Cardiac muscle cell (in vitro differentiated cells and primary cell): ENCODE results near the gene JOSD1. TPM values are rescaled to one million over a fixed set of nuclear protein-coding genes. Genes with fewer than 3 reads are reported as not detected.

Experiments used
- DNase-seq, 2 donors: peaks; one replicate each; pipeline versions ENCODE4 v3.0.0 to v3.0.0-alpha.2; 2010 to 2017; ENCODE audit warnings: low read depth in 1 of 2, low spot score in 1 of 2
- H3K27ac ChIP-seq: fragments of 200-600 bp; sonication (generic); 2 replicates; pipeline ENCODE4 v1.5.1; 2016
- H3K27me3 ChIP-seq: fragments of 200-600 bp; sonication (generic); 2 replicates; pipeline ENCODE4 v1.6.0; 2016; ENCODE audit warnings: control low read depth
- H3K36me3 ChIP-seq: fragments of 200-600 bp; sonication (generic); 2 replicates; pipeline ENCODE4 v1.5.1; 2016; ENCODE audit warnings: control low read depth
- H3K4me1 ChIP-seq: fragments of 200-600 bp; sonication (generic); 2 replicates; pipeline ENCODE4 v1.8.1; 2017; ENCODE audit warnings: low read depth, mild to moderate bottlenecking, mixed run types
- H3K4me3 ChIP-seq: fragments of 200-600 bp; sonication (generic); 2 replicates; pipeline ENCODE4 v1.5.1; 2016; ENCODE audit warnings: mild to moderate bottlenecking
- H3K9me3 ChIP-seq: fragments of 200-600 bp; sonication (generic); 2 replicates; pipeline ENCODE4 v1.5.1; 2017; ENCODE audit warnings: low read depth, mild to moderate bottlenecking, control low read depth
- polyA plus RNA-seq: library from polyadenylated mRNA; unstranded; fragments of >200 nt; fragmentation: Nextera tagmentation; extraction: Ambion mirVana; gene quantifications from 2 replicates; pipeline ENCODE4 v1.2.1, GENCODE V29; 2016
- total RNA-seq: library from RNA; depleted of rRNA; stranded (reverse); fragments of >200 nt; gene quantifications from 2 replicates; pipeline ENCODE4 v1.2.3, GENCODE V29; 2016
- TF ChIP-seq, protein P1 (sequence below): IDR thresholded peaks from 2 replicates; pipeline ENCODE4 v1.5.1; 2012; ENCODE audit warnings: low read depth, mild to moderate bottlenecking, low read length

The JOSD1 gene
- total and polyA plus RNA-seq, 2 experiments from 2014 or later: 4.4 to 41.0 TPM

- H3K27me3 ChIP-seq: no peaks in the 10 kb centered on the region
- no peak for DNase-seq
- TF ChIP-seq, protein P1, sequence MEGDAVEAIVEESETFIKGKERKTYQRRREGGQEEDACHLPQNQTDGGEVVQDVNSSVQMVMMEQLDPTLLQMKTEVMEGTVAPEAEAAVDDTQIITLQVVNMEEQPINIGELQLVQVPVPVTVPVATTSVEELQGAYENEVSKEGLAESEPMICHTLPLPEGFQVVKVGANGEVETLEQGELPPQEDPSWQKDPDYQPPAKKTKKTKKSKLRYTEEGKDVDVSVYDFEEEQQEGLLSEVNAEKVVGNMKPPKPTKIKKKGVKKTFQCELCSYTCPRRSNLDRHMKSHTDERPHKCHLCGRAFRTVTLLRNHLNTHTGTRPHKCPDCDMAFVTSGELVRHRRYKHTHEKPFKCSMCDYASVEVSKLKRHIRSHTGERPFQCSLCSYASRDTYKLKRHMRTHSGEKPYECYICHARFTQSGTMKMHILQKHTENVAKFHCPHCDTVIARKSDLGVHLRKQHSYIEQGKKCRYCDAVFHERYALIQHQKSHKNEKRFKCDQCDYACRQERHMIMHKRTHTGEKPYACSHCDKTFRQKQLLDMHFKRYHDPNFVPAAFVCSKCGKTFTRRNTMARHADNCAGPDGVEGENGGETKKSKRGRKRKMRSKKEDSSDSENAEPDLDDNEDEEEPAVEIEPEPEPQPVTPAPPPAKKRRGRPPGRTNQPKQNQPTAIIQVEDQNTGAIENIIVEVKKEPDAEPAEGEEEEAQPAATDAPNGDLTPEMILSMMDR: no peak
- H3K36me3 ChIP-seq: no peaks in the 10 kb centered on the region
- H3K4me1 ChIP-seq: peaks cover 7% of the 10 kb centered on the region
- no peak overlapping the region for H3K27ac ChIP-seq
- H3K4me3 ChIP-seq: no peak overlapping the region
- H3K9me3 ChIP-seq: no peaks in the 10 kb centered on the region
These were observed 59.2 kb downstream of the JOSD1 start for GRCh38 chr22:38641476-38642040.

- Histone ChIP-seq H3K4me3 (no peak overlapping the region), H3K27ac (peak overlapping the region; percentile 68), H3K27me3 (no peaks in the 10 kb centered on the region), H3K9me3 (no peaks in the 10 kb centered on the region), H3K36me3 (no peaks in the 10 kb centered on the region), H3K4me1 (peaks cover 7% of the 10 kb centered on the region)
- peak; percentile 30 to 52 for DNase-seq
- TF ChIP-seq, protein P1: no peak
These were observed 62.0 kb downstream of the JOSD1 start for GRCh38 chr22:38638728-38639127.

GRCh38 chr22:38638216-38638615, 62.5 kb downstream of the JOSD1 start:
- Histone ChIP-seq H3K4me3 (no peak overlapping the region), H3K4me1 (peaks cover 7% of the 10 kb centered on the region), H3K27ac (peak overlapping the region; percentile 68), H3K27me3 (no peaks in the 10 kb centered on the region), H3K36me3 (no peaks in the 10 kb centered on the region), H3K9me3 (no peaks in the 10 kb centered on the region)
- peak in 1 of 2 donors; percentile 22 for DNase-seq
- TF ChIP-seq, protein P1: no peak

Other genes with a start within 250 kb of the JOSD1 start
- gene KCNJ4, start 245.7 kb downstream of the JOSD1 start, total RNA-seq: 19.3 and 27.5 TPM in 2 replicates
- gene KCNJ4, start 245.7 kb downstream of the JOSD1 start, polyA plus RNA-seq: 3.2 and 4.9 TPM in 2 replicates
- 13.1 and 19.7 TPM in 2 replicates for gene KDELR3, start 232.8 kb downstream of the JOSD1 start, total RNA-seq
- 21.8 and 26.5 TPM in 2 replicates for gene KDELR3, start 232.8 kb downstream of the JOSD1 start, polyA plus RNA-seq
- 682 and 855 TPM in 2 replicates for gene DDX17, start 194.6 kb downstream of the JOSD1 start, total RNA-seq
- gene DDX17, start 194.6 kb downstream of the JOSD1 start, polyA plus RNA-seq: 53.7 and 60.4 TPM in 2 replicates
- 0.32 and 3.0 TPM in 2 replicates for gene DMC1, start 130.8 kb downstream of the JOSD1 start, total RNA-seq
- gene DMC1, start 130.8 kb downstream of the JOSD1 start, polyA plus RNA-seq: 2.6 TPM in 1 of 2 replicates, not detected in the other
- 4.5 and 5.7 TPM in 2 replicates for gene FAM227A, start 44.6 kb downstream of the JOSD1 start, total RNA-seq
- gene FAM227A, start 44.6 kb downstream of the JOSD1 start, polyA plus RNA-seq: 2.9 and 7.4 TPM in 2 replicates
- 24.9 and 25.9 TPM in 2 replicates for gene CBY1, start 44.3 kb downstream of the JOSD1 start, total RNA-seq
- 68.4 and 84.6 TPM in 2 replicates for gene CBY1, start 44.3 kb downstream of the JOSD1 start, polyA plus RNA-seq
- gene TOMM22, start 19.0 kb downstream of the JOSD1 start, total RNA-seq: 46.2 and 52.6 TPM in 2 replicates
- gene TOMM22, start 19.0 kb downstream of the JOSD1 start, polyA plus RNA-seq: 123 and 151 TPM in 2 replicates
- 72.6 and 92.2 TPM in 2 replicates for gene GTPBP1, start 5.0 kb upstream of the JOSD1 start, total RNA-seq
- gene GTPBP1, start 5.0 kb upstream of the JOSD1 start, polyA plus RNA-seq: 49.8 and 65.3 TPM in 2 replicates
- 41.4 and 105 TPM in 2 replicates for gene SUN2, start 55.1 kb upstream of the JOSD1 start, total RNA-seq
- gene SUN2, start 55.1 kb upstream of the JOSD1 start, polyA plus RNA-seq: 28.0 and 78.1 TPM in 2 replicates
- 42.3 and 48.5 TPM in 2 replicates for gene DNAL4, start 93.2 kb upstream of the JOSD1 start, total RNA-seq
- 39.7 and 55.4 TPM in 2 replicates for gene DNAL4, start 93.2 kb upstream of the JOSD1 start, polyA plus RNA-seq
- gene NPTXR, start 143.1 kb upstream of the JOSD1 start, total RNA-seq: 15.1 and 16.7 TPM in 2 replicates
- 4.0 and 4.2 TPM in 2 replicates for gene NPTXR, start 143.1 kb upstream of the JOSD1 start, polyA plus RNA-seq
- 62.5 and 89.9 TPM in 2 replicates for gene CBX6, start 171.3 kb upstream of the JOSD1 start, total RNA-seq
- 40.9 and 46.8 TPM in 2 replicates for gene CBX6, start 171.3 kb upstream of the JOSD1 start, polyA plus RNA-seq